Transverse colon (tissue), 4 donors: ENCODE measurements around the gene SESN1. TPM values are rescaled to one million over a fixed set of nuclear protein-coding genes. Genes with fewer than 3 reads are reported as not detected.
A peak's percentile ranks its signal among the peaks of the same experiment; 100 is the strongest.

Experiments used
- DNase-seq: peaks from one replicate; pipeline ENCODE4 v3.0.0-alpha.2; 2019
- H3K27ac ChIP-seq, 4 donors: fragments of 200-600 bp; sonication (generic); 2 replicates each; pipeline ENCODE4 v1.5.1; 2016 to 2018; ENCODE audit warnings: inconsistent platforms in 4 of 4
- H3K27me3 ChIP-seq: fragments of 200-600 bp; sonication (generic); 2 replicates; pipeline ENCODE4 v1.5.1; 2017; ENCODE audit warnings: inconsistent platforms
- H3K36me3 ChIP-seq, 4 donors: fragments of 200-600 bp; sonication (generic); 2 replicates each; pipeline ENCODE4 v1.5.1; 2017 to 2019; ENCODE audit warnings: inconsistent platforms in 4 of 4
- H3K4me1 ChIP-seq, 4 donors: fragments of 200-600 bp; sonication (generic); 2 replicates each; pipeline ENCODE4 v1.5.1; 2017 to 2020; ENCODE audit warnings: inconsistent platforms in 4 of 4
- H3K4me3 ChIP-seq, 4 donors: fragments of 200-600 bp; sonication (generic); 1 replicate in 1 of 4; 2 replicates in 3 of 4; pipeline versions ENCODE4 v1.5.1 to v1.6.1; 2017 to 2019; ENCODE audit warnings: inconsistent platforms in 4 of 4
- H3K9me3 ChIP-seq, 2 donors: fragments of 200-600 bp; sonication (generic); 2 replicates each; pipeline ENCODE4 v1.5.1; 2017 to 2019; ENCODE audit warnings: inconsistent platforms in 2 of 2
- CTCF ChIP-seq, 5 experiments: fragments of 200-600 bp in 3 of 5; fragments of 450-650 bp in 2 of 5; sonication (generic) in 3 of 5; IDR thresholded peaks; 1 replicate in 2 of 5; 2 replicates in 3 of 5; pipeline ENCODE4 v1.5.1; 2016 to 2017; ENCODE audit warnings: antibody characterized with exemption in 5 of 5, inconsistent platforms in 3 of 5, mild to moderate bottlenecking in 2 of 5, moderate library complexity in 1 of 5
- EP300 ChIP-seq: sonication (generic); formaldehyde crosslinking; IDR thresholded peaks from one replicate; pipeline ENCODE4 v1.6.1; 2017; ENCODE audit warnings: antibody characterized with exemption, low read depth
- POLR2A ChIP-seq: fragments of 450-650 bp; IDR thresholded peaks from one replicate; pipeline ENCODE4 v1.6.1; 2016; ENCODE audit warnings: antibody characterized with exemption, mild to moderate bottlenecking, moderate library complexity
- POLR2AphosphoS5 ChIP-seq, 3 donors: sonication (generic); formaldehyde crosslinking; IDR thresholded peaks; one replicate each; pipeline ENCODE4 v1.6.1; 2016; ENCODE audit warnings: antibody characterized with exemption in 3 of 3
- WGBS, 2 donors: methylation state at CpG; one replicate each; pipeline ENCODE4 v1.1.5; 2018; ENCODE audit warnings: low coverage in 1 of 2; 5-methylcytosine and 5-hydroxymethylcytosine counted together
- in situ Hi-C, 4 donors: fragments of 200-750 bp; cut with MboI; loops; one replicate each; pipeline versions ENCODE4 v1.15.0 to v1.15.1; 2017; ENCODE audit warnings: low sequenced_read_pairs in 3 of 4, low pct_ligation_motif_present in 1 of 4, low pct_unique_long_range_greater_than_20kb in 1 of 4
- intact Hi-C: fragments of 100-400 bp; cut with DNase I; formaldehyde crosslinking; loops from one replicate; pipeline ENCODE4 v1.15.1; 2023; ENCODE audit warnings: low total_unique reads
- total RNA-seq, 4 donors: library from RNA; depleted of rRNA; stranded (reverse); fragments of >200 nt; gene quantifications; one replicate each; pipeline ENCODE4 v1.1.0, GENCODE V29; 2016

SESN1 gene
- total RNA-seq, 4 donors from 2014 or later = 43.1 to 73.4 (median 48.7) TPM

- H3K27ac ChIP-seq = peak overlapping the region in 1 of 4 donors; percentile 20
- no peak for DNase-seq
Measured at GRCh38 chr6:108953681-108954080, 141.0 kb downstream of the SESN1 start.

GRCh38 chr6:108952776-108953486 lies 141.7 kb downstream of the SESN1 start:
- Histone ChIP-seq H3K27ac (peak overlapping the region in 3 of 4 donors; percentile 20 to 50 (median 41)), H3K36me3 (no peaks in the 10 kb centered on the region), H3K27me3 (no peaks in the 10 kb centered on the region), H3K4me3 (no peak overlapping the region), H3K9me3 (no peaks in the 10 kb centered on the region), H3K4me1 (peaks cover 0 to 31% (median 18%) of the 10 kb centered on the region in 4 donors)
- TF ChIP-seq EP300 (no peak), POLR2AphosphoS5 (IDR thresholded peaks at IDR 0.05) (no peak), POLR2A (no peak), CTCF (IDR thresholded peaks at IDR 0.05) (no peak)
- intact Hi-C loops = loop anchor here (10.0 kb wide), 1 partner anchor 52 kb away; no protein-coding TSS in a partner anchor
- DNase-seq = no peak
- 69 to 74% methylated on average over 9 to 27 of the region's 27 CpGs for WGBS, 2 donors
- in situ Hi-C loops = no loop called here

More at GRCh38 chr6:108953681-108954080, 141.0 kb downstream of the SESN1 start:
- no peak overlapping the region for H3K4me3 ChIP-seq
- intact Hi-C loops = loop anchor here (10.0 kb wide), 1 partner anchor 51 kb away; no protein-coding TSS in a partner anchor
- TF ChIP-seq POLR2A (no peak), CTCF (IDR thresholded peaks at IDR 0.05) (no peak), EP300 (no peak), POLR2AphosphoS5 (IDR thresholded peaks at IDR 0.05) (no peak)
- H3K4me1 ChIP-seq = peaks cover 0 to 24% (median 11%) of the 10 kb centered on the region in 4 donors
- in situ Hi-C loops = no loop called here
- H3K9me3 ChIP-seq = no peaks in the 10 kb centered on the region
- no peaks in the 10 kb centered on the region for H3K27me3 ChIP-seq
- H3K36me3 ChIP-seq = no peaks in the 10 kb centered on the region

- intact Hi-C loops = loop anchor here (10.0 kb wide), 1 partner anchor 53 kb away; no protein-coding TSS in a partner anchor
- in situ Hi-C loops = no loop called here
- Histone ChIP-seq H3K4me3 (no peak overlapping the region), H3K27ac (peak overlapping the region; percentile 32 to 66 (median 51)), H3K4me1 (peaks cover 4 to 46% (median 32%) of the 10 kb centered on the region in 4 donors), H3K9me3 (no peaks in the 10 kb centered on the region), H3K27me3 (no peaks in the 10 kb centered on the region), H3K36me3 (no peaks in the 10 kb centered on the region)
- TF ChIP-seq POLR2A = no peak
- TF ChIP-seq POLR2AphosphoS5 (IDR thresholded peaks at IDR 0.05) = peak in 1 of 3 donors; percentile 18
- TF ChIP-seq CTCF (IDR thresholded peaks at IDR 0.05) = no peak
- no peak for TF ChIP-seq EP300
- 41 to 48% methylated on average over 12 to 16 of the region's 16 CpGs for WGBS, 2 donors
- DNase-seq = peak; percentile 63
Measured at GRCh38 chr6:108951351-108951953, 143.2 kb downstream of the SESN1 start.

GRCh38 chr6:108948181-108948661 lies 146.4 kb downstream of the SESN1 start:
- H3K9me3 ChIP-seq = no peaks in the 10 kb centered on the region

More at GRCh38 chr6:108948181-108948661, 146.4 kb downstream of the SESN1 start:
- H3K36me3 ChIP-seq = no peaks in the 10 kb centered on the region
- TF ChIP-seq EP300 (no peak), POLR2AphosphoS5 (IDR thresholded peaks at IDR 0.05) (no peak), CTCF (IDR thresholded peaks at IDR 0.05) (no peak), POLR2A (no peak)
- peak overlapping the region; percentile 83 to 90 (median 84) for H3K27ac ChIP-seq
- H3K4me3 ChIP-seq = no peak overlapping the region
- no peak for DNase-seq
- no peaks in the 10 kb centered on the region for H3K27me3 ChIP-seq
- intact Hi-C loops (no loop called here), in situ Hi-C loops (no loop called here)
- peaks cover 20 to 68% (median 45%) of the 10 kb centered on the region in 4 donors for H3K4me1 ChIP-seq
- 45 to 80% methylated on average over 6 to 7 of the region's 7 CpGs for WGBS, 2 donors
